A549 (cell line): ENCODE data around the gene GCDH. TPM values are rescaled to one million over a fixed set of nuclear protein-coding genes. Genes with fewer than 3 reads are reported as not detected.
"Not testable (repeated sequence)": the region's sequence is repeated elsewhere in the genome, so short reads cannot be mapped to it uniquely, and the experiment has no call there.

Experiments used
- ATAC-seq, 2 experiments: fragments of 200-7000 bp in 1 of 2; fragments of >200 bp in 1 of 2; cut with Nextera tagmentation in 1 of 2; cut with Tn5 transposase in 1 of 2; 3 replicates each; pipeline versions ENCODE4 v1.8.0 to v1.9.1; 2018 to 2020; ENCODE audit warnings: mild to moderate bottlenecking in 1 of 2, moderate library complexity in 1 of 2
- CTCF ChIA-PET: fragments of 300-600 bp; sonication (Branson Sonifier 250); formaldehyde crosslinking; extraction: SDS; loops from one replicate; lab custom pipeline; 2021; ENCODE audit warnings: antibody characterized with exemption, inconsistent platforms; lab: Yijun Ruan, JAX
- POLR2A ChIA-PET: fragments of 350-600 bp; formaldehyde crosslinking; extraction: SDS; loops from one replicate; lab custom pipeline; 2021; ENCODE audit warnings: antibody characterized with exemption, inconsistent platforms; lab: Yijun Ruan, JAX
- DNase-seq, 2 experiments: peaks; one replicate each; pipeline versions ENCODE4 v3.0.0 to v3.0.0-alpha.2; 2011 to 2016; ENCODE audit warnings: low read depth in 1 of 2, low spot score in 1 of 2
- FAIRE-seq: peaks from 2 replicates; lab custom pipeline; 2011; peaks lifted over from hg19 to GRCh38; lab: Jason Lieb, UNC
- H3K27ac ChIP-seq, 2 experiments: fragments of >200 bp; sonication (Bioruptor Twin); formaldehyde crosslinking; 3 replicates each; pipeline ENCODE4 v1.5.1; 2016 to 2017
- H3K4me1 ChIP-seq: fragments of >200 bp; sonication (Bioruptor Twin); formaldehyde crosslinking; 3 replicates; pipeline ENCODE4 v1.6.1; 2016
- H3K4me2 ChIP-seq: fragments of >200 bp; sonication (Bioruptor Twin); formaldehyde crosslinking; 3 replicates; pipeline ENCODE4 v1.6.1; 2016
- H3K4me3 ChIP-seq: fragments of >200 bp; sonication (Bioruptor Twin); formaldehyde crosslinking; 3 replicates; pipeline ENCODE4 v1.5.1; 2016
- H3K9me3 ChIP-seq: fragments of >200 bp; sonication (Bioruptor Twin); formaldehyde crosslinking; 3 replicates; pipeline ENCODE4 v1.6.1; 2016
- CBX2 ChIP-seq: fragments of 200-600 bp; sonication (generic); IDR thresholded peaks from 2 replicates; pipeline ENCODE4 v1.6.1; 2016; ENCODE audit warnings: low read depth, mild to moderate bottlenecking, borderline replicate concordance
- CHD2 ChIP-seq: fragments of 150-350 bp; IDR thresholded peaks from 2 replicates; pipeline ENCODE4 v1.6.1; 2014; ENCODE audit warnings: low read length; ENCODE audit not compliant: partially characterized antibody
- CTCF ChIP-seq: fragments of >200 bp; sonication (Bioruptor Twin); formaldehyde crosslinking; IDR thresholded peaks from 3 replicates; pipeline ENCODE4 v1.5.1; 2016
- ELK1 ChIP-seq: fragments of 150-350 bp; IDR thresholded peaks from 2 replicates; pipeline ENCODE4 v1.6.1; 2014; ENCODE audit warnings: low read depth, mild to moderate bottlenecking, low read length
- FOSL2 ChIP-seq, 2 experiments: fragments of 450-650 bp in 1 of 2; fragments of >200 bp in 1 of 2; sonication (Bioruptor Twin) in 1 of 2; formaldehyde crosslinking; IDR thresholded peaks; 2 replicates each; pipeline versions ENCODE4 v1.5.0 to v1.6.1; 2016 to 2020; ENCODE audit warnings: mild to moderate bottlenecking in 1 of 2, moderate library complexity in 1 of 2
- FOXS1 ChIP-seq: fragments of 250-450 bp; sonication (Bioruptor Pico); IDR thresholded peaks from 2 replicates; pipeline ENCODE4 v1.5.0; 2020; ENCODE audit warnings: mild to moderate bottlenecking, moderate library complexity
- HOXB13 ChIP-seq: fragments of 250-450 bp; sonication (Bioruptor Pico); IDR thresholded peaks from 2 replicates; pipeline ENCODE4 v1.5.0; 2020; ENCODE audit warnings: low read depth, mild to moderate bottlenecking, moderate library complexity
- JUNB ChIP-seq: fragments of >200 bp; sonication (Bioruptor Twin); formaldehyde crosslinking; IDR thresholded peaks from 2 replicates; pipeline ENCODE4 v1.6.1; 2016
- MAX ChIP-seq: IDR thresholded peaks from 2 replicates; pipeline ENCODE4 v1.6.1; 2012
- MAZ ChIP-seq: fragments of 150-350 bp; IDR thresholded peaks from 2 replicates; pipeline ENCODE4 v1.6.1; 2014; ENCODE audit warnings: antibody characterized with exemption, low read depth, low read length, borderline replicate concordance
- NFE2L2 ChIP-seq: fragments of 150-350 bp; conservative IDR thresholded peaks from 2 replicates; pipeline ENCODE4 v1.6.1; 2014; ENCODE audit warnings: low read length
- PHF8 ChIP-seq: fragments of 200-600 bp; sonication (generic); IDR thresholded peaks from 2 replicates; pipeline ENCODE4 v1.6.1; 2016; ENCODE audit warnings: low read depth, mild to moderate bottlenecking, antibody characterized with exemption, moderate library complexity, borderline replicate concordance
- POLR2A ChIP-seq: IDR thresholded peaks from 2 replicates; pipeline ENCODE4 v1.6.1; 2012; ENCODE audit warnings: mild to moderate bottlenecking, low read length
- RAD21 ChIP-seq, 2 experiments: fragments of >200 bp in 1 of 2; sonication (Bioruptor Twin) in 1 of 2; formaldehyde crosslinking in 1 of 2; IDR thresholded peaks in 1 of 2; conservative IDR thresholded peaks in 1 of 2; 2 replicates in 1 of 2; 3 replicates in 1 of 2; pipeline ENCODE4 v1.6.1; 2012 to 2018; ENCODE audit warnings: inconsistent platforms in 1 of 2
- RCOR1 ChIP-seq: fragments of 150-350 bp; IDR thresholded peaks from 2 replicates; pipeline ENCODE4 v1.6.1; 2014; ENCODE audit warnings: antibody characterized with exemption, low read length, low read depth
- RFX5 ChIP-seq: fragments of 450-650 bp; IDR thresholded peaks from 2 replicates; pipeline ENCODE4 v1.7.1; 2014; ENCODE audit warnings: antibody characterized with exemption, mild to moderate bottlenecking, moderate library complexity
- RNF2 ChIP-seq: fragments of 200-600 bp; sonication (generic); IDR thresholded peaks from 2 replicates; pipeline ENCODE4 v1.6.1; 2016; ENCODE audit warnings: low read depth, mild to moderate bottlenecking, antibody characterized with exemption, moderate library complexity, borderline replicate concordance
- SMC3 ChIP-seq: fragments of >200 bp; sonication (Bioruptor Twin); formaldehyde crosslinking; IDR thresholded peaks from 3 replicates; pipeline ENCODE4 v1.6.1; 2018; ENCODE audit warnings: inconsistent platforms
- SREBF2 ChIP-seq: fragments of 450-650 bp; IDR thresholded peaks from 2 replicates; pipeline ENCODE4 v1.6.1; 2014; ENCODE audit warnings: mild to moderate bottlenecking, moderate library complexity
- TP53 ChIP-seq: fragments of 250-450 bp; sonication (Bioruptor Pico); IDR thresholded peaks from 2 replicates; pipeline ENCODE4 v1.5.0; 2021; ENCODE audit warnings: mild to moderate bottlenecking, moderate library complexity
- ZFP36 ChIP-seq: fragments of 450-650 bp; IDR thresholded peaks from 2 replicates; pipeline ENCODE4 v1.6.1; 2014; ENCODE audit warnings: borderline replicate concordance; ENCODE audit not compliant: partially characterized antibody
- ZNF302 ChIP-seq: fragments of 250-450 bp; sonication (Bioruptor Pico); IDR thresholded peaks from 2 replicates; pipeline ENCODE4 v1.9.0; 2021; ENCODE audit warnings: inconsistent platforms, mild to moderate bottlenecking, moderate library complexity
- ZSCAN20 ChIP-seq: fragments of 250-450 bp; sonication (Bioruptor Pico); IDR thresholded peaks from 2 replicates; pipeline ENCODE4 v1.8.0; 2022; ENCODE audit warnings: mild to moderate bottlenecking, moderate library complexity
- WGBS: methylation state at CpG from one replicate; pipeline ENCODE4 v1.1.6; 2017; ENCODE audit errors: missing lambda C conversion rate; 5-methylcytosine and 5-hydroxymethylcytosine counted together
- polyA plus RNA-seq, 4 experiments: library from polyadenylated mRNA; depleted of rRNA in 3 of 4; stranded (reverse); fragments of >200 nt; fragmentation: RNase III in 1 of 4; extraction: RNeasy Plus Mini Kit Qiagen cat#74134 plus additional on column Dnase treatment in 1 of 4; gene quantifications; 2 replicates in 3 of 4; 3 replicates in 1 of 4; pipeline ENCODE4 v1.2.3, GENCODE V29; 2011 to 2017

Gene GCDH
- polyA plus RNA-seq, 2 of the 4 experiments (the other 2 are of a cell fraction) = 8.8 to 15.2 TPM

GRCh38 chr19:12843328-12843727 is 47.6 kb upstream of the GCDH start:
- DNase-seq (no peak), ATAC-seq (no peak)
- Histone ChIP-seq H3K9me3 (no peaks in the 10 kb centered on the region), H3K4me1 (0 out of 3 replicates have a peak, but pooled peaks cover 7% of the 10 kb centered on the region), H3K27ac (no peak overlapping the region), H3K4me2 (no peak overlapping the region)
- 83% methylated on average over 3 of the region's 11 CpGs for WGBS
- TF ChIP-seq FOSL2 (IDR thresholded peaks at IDR 0.05) (no peak), FOSL2 (CRISPR knock-in tag; IDR thresholded peaks at IDR 0.05) (no peak), ZNF302 (no peak), CHD2 (no peak), PHF8 (no peak), ELK1 (no peak), NFE2L2 (no peak), HOXB13 (CRISPR knock-in tag) (no peak), JUNB (no peak), FOXS1 (CRISPR knock-in tag) (no peak)
- TF ChIP-seq, all 56 proteins: peak for 0
- H3K4me3 ChIP-seq = no peak overlapping the region
- ChIA-PET POLR2A (no interaction called here), CTCF (no interaction called here)
- FAIRE-seq = no peak

GRCh38 chr19:12843999-12844732 is 46.8 kb upstream of the GCDH start:
- H3K4me3 ChIP-seq = no peak overlapping the region
- WGBS = 80% methylated on average over 3 of the region's 3 CpGs
- H3K4me1 ChIP-seq = 0 out of 3 replicates have a peak, but pooled peaks cover 3% of the 10 kb centered on the region
- ChIA-PET CTCF (interaction anchor here (6.7 kb wide), 1 partner anchor 79 kb away, joined by 79 read pairs; no protein-coding TSS in a partner anchor), POLR2A (no interaction called here)
- no peaks in the 10 kb centered on the region for H3K9me3 ChIP-seq
- DNase-seq = no peak
- no peak for FAIRE-seq
- peak; percentile 84 for TF ChIP-seq ZFP36
- TF ChIP-seq RNF2 = no peak
- no peak for TF ChIP-seq MAX
- TF ChIP-seq SREBF2 = no peak
- no peak for TF ChIP-seq MAZ
- no peak overlapping the region for H3K27ac ChIP-seq
- no peak for ATAC-seq
- no peak overlapping the region for H3K4me2 ChIP-seq

GRCh38 chr19:12846613-12847012 is 44.3 kb upstream of the GCDH start:
- ATAC-seq, POLR2A ChIA-PET: not testable (repeated sequence)

GRCh38 chr19:12847159-12848139 is 43.5 kb upstream of the GCDH start:
- DNase-seq (peak; percentile 76), ATAC-seq (peak; percentile 97 to 99), FAIRE-seq (no peak)
- Histone ChIP-seq H3K4me2 (peak overlapping the region; percentile 75), H3K27ac (peak overlapping the region; percentile 20 to 70; a peak in 2 of 6 replicates), H3K4me3 (no peak overlapping the region), H3K4me1 (0 out of 3 replicates have a peak, but pooled peaks cover 3% of the 10 kb centered on the region), H3K9me3 (no peaks in the 10 kb centered on the region)
- ChIA-PET POLR2A (no interaction called here), CTCF (interaction anchor here (0.5 to 6.7 kb wide), 60 partner anchors 9 to 1739 kb away, joined by 3 to 79 read pairs (median 5); partner anchors contain the start of genes GCDH, GET3, JUNB and MAST1)
- 42% methylated on average over 28 of the region's 69 CpGs for WGBS
- TF ChIP-seq POLR2A = no peak
- TF ChIP-seq RCOR1 = no peak
- TF ChIP-seq RFX5 = no peak
- no peak for TF ChIP-seq FOSL2 (IDR thresholded peaks at IDR 0.05)
- TF ChIP-seq FOSL2 (CRISPR knock-in tag; IDR thresholded peaks at IDR 0.05) = peak; percentile 49
- 0 out of 2 replicates have a peak, but pooled peaks have one; percentile 24 for TF ChIP-seq MAX
- TF ChIP-seq SMC3 = peak; percentile 76
- peak; percentile 75 to 85 for TF ChIP-seq RAD21 (conservative IDR thresholded peaks at IDR 0.05 in 1 of 2, IDR thresholded peaks at IDR 0.05 in 1 of 2)
- no peak for TF ChIP-seq ZSCAN20 (CRISPR knock-in tag)
- TF ChIP-seq TP53 = no peak
- peak; percentile 80 for TF ChIP-seq CTCF
- TF ChIP-seq ZNF302 = no peak
- no peak for TF ChIP-seq CBX2
- TF ChIP-seq JUNB = no peak

More at GRCh38 chr19:12846613-12847012, 44.3 kb upstream of the GCDH start:
- not testable (repeated sequence) for H3K4me1 ChIP-seq, FAIRE-seq, H3K27ac ChIP-seq, H3K9me3 ChIP-seq, H3K4me2 ChIP-seq, DNase-seq, H3K4me3 ChIP-seq
- CTCF ChIA-PET = interaction anchor here (0.6 to 6.7 kb wide), 30 partner anchors 8 to 363 kb away, joined by 3 to 79 read pairs (median 6); partner anchors contain the start of genes GCDH, MAST1, RNASEH2A and RTBDN
- 90% methylated on average over 7 of the region's 7 CpGs for WGBS
